Stimulated activated CD4-positive, alpha-beta T cell treated with anti-CD3 and anti-CD28 coated beads, Interleukin-4, amount 100 ng/mL, for 4 hours (primary cell): ENCODE data around the gene DNASE2B.

Source experiments
- DNase-seq, 2 experiments: peaks; one replicate each; pipeline ENCODE4 v3.0.0-alpha.2; 2020

The DNASE2B gene, protein sequence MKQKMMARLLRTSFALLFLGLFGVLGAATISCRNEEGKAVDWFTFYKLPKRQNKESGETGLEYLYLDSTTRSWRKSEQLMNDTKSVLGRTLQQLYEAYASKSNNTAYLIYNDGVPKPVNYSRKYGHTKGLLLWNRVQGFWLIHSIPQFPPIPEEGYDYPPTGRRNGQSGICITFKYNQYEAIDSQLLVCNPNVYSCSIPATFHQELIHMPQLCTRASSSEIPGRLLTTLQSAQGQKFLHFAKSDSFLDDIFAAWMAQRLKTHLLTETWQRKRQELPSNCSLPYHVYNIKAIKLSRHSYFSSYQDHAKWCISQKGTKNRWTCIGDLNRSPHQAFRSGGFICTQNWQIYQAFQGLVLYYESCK

DNA sequence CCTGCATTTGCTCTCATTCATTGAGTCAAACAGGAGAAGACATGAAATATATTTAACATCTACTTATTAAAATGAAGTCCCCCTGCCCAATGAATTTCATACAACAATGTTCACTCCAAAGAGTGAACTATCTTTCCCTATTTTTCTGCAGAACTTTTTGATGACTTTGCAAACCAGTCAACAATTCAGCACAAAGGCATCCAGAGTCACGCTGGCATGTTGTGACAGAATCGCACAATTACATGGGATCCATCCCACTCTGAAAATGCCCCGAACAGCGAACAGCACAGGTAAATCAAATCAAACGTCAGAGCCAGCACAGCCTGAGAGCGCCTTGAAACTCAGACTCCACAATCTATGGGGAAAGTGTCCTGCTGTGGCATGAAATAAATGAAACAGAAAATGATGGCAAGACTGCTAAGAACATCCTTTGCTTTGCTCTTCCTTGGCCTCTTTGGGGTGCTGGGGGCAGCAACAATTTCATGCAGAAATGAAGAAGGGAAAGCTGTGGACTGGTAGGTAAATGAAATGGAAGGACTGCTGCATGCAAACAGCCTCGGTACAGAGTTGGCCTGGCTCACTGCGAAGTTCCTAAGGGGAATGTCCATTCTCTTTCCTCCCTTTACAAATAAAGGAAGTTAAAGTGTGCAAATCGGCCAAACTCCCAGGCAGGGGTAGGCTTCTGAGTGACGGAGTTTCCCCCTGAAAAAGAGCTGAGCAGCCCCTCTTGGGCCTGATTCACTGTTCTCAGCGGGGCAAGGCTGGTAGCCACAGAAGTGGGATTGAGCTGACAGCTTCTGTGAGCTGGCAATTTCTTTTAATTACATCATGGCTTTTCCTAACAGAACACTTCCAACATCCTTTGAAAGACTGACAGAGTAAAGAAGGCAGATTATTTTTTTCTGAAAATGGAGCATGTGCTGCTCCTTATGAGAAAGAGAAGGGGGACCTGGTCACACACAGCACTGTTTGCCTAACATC, at the start of gene DNASE2B:
TSS of gene DNASE2B (plus strand) at position 310 of the 981 bp plus-strand sequence. CDS start at position 391, 81 bp downstream.
- DNase-seq = no peak

- DNase-seq = no peak
Observed at GRCh38 chr1:84348759-84349158, 49.5 kb upstream of the DNASE2B start.

- no peak for DNase-seq
Observed at GRCh38 chr1:84350104-84350503, 48.2 kb upstream of the DNASE2B start.

DNA sequence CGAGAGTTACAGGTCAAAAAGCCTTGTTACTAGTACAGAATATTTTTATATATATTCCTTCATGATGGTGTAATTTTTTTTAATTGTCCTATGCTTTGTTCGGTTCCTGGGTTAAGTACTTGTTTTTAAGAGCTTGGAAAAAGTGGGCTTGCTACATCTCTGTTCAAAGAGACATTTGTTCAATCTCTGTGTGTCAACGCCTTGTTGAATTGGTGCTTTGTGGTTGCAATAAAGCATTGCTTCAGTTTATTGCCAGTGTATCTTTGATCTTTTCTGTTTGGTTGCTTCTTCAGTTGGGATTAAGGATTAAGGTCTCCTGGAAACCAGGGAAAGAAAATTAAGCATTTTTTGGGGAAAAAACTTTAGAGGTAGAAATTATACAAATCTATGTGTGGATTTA, 47.7 kb upstream of the DNASE2B start:
- DNase-seq = no peak

DNA sequence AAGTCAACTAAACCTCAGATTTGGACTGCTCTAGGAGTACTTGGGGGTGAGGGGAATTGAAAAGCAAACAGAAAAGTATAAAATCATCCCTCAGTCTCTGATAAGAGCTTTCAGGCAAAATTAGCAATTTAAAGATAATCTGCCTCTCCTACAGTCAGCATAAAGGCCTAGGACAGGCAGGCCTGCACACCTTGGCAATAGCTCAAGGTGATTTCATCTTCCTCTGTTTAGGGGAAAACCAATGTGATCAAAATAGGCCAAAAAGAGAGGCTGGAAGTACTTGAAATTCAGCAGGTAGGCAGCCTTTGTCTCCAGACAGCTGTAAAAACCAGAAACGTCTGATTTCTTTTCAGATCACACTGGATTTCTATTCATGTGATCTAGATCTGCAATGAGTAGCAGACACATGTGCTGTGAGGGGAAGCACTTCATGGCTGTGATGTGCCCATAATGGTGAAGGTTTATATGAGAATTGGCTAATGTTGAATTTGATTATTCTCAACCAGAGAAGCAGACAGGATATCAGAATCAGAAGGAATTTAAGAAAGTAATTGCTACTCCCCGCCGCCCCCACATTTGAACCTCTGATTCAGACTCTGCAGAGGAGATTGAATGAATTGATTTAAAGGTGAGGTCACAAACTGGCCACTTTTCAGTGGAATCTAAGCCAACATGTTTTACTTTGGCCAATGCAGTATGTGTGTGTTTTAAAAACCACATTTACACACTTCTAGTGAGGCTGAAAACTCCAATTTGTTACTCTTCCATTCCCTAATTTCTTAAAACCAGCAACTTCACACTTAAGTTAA, 45.8 kb upstream of the DNASE2B start:
- no peak for DNase-seq

- DNase-seq = no peak
Observed at GRCh38 chr1:84353695-84354094, 44.6 kb upstream of the DNASE2B start.

DNA sequence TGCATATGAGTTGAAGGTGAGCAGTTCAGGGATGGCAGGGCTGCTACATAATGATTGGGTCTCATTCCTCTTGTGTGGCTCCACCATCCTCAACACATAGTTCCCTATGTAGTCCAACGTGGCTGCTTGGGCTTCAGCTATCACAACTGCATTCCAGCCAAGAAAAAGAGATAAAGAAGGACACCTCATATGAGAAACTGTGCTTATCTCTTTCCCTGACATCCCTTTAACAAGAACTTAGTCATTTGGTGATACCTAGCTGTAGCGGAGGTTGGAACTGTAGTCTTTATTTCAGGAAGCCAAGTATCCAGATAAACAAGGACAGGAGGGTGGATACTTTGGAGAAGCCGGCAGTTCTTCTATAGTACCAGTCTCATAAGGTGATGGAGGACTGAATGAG, 42.7 kb upstream of the DNASE2B start:
- no peak for DNase-seq

- DNase-seq = no peak
Observed at GRCh38 chr1:84356881-84357280, 41.4 kb upstream of the DNASE2B start.

DNA sequence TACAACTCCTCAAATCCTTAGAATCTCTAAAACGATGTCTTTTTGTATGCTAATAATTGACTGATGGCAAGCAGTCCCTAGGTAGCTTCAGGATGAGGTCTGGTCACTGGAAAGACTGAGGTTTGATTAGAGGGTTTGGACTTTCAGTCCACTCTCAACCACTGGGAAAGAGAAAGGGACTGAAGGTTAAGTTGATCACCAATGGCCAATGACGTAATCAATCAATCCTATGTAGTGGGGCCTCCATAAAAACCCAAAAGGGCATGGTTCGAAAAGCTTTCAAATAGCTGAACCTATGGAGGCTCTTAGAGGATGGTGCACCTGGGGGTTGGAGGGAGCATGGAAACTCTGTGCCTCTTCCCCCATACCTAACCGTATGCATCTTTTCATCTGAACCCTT, 39.6 kb upstream of the DNASE2B start:
- no peak for DNase-seq

GRCh38 chr1:84360316-84360715, 38.0 kb upstream of the DNASE2B start:
- no peak for DNase-seq

GRCh38 chr1:84361796-84362195, 36.5 kb upstream of the DNASE2B start:
- no peak for DNase-seq

GRCh38 chr1:84363019-84363418, 35.3 kb upstream of the DNASE2B start:
- DNase-seq = no peak

DNA sequence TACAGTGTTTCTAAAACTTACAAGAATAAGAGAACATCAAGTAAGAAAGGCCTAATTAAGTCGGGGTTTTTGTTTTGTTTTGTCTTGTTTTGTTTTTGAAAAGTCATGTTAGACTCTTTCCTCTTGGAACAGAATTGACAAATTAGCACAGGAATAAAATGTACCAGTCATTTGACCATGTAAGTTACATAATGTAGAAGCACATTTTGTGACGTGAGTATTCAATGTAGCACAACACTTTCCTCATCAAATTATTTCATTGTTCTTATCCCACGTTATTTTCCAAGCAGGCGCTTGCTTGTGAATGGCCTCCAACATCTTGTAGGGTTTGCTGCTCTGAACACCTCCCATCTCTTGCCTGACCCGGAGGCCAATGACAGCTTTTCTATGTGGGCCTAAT, 34.7 kb upstream of the DNASE2B start:
- no peak for DNase-seq

- DNase-seq = peak in 1 of 2 experiments; percentile 13
Observed at GRCh38 chr1:84365225-84366221, 32.8 kb upstream of the DNASE2B start.

DNA sequence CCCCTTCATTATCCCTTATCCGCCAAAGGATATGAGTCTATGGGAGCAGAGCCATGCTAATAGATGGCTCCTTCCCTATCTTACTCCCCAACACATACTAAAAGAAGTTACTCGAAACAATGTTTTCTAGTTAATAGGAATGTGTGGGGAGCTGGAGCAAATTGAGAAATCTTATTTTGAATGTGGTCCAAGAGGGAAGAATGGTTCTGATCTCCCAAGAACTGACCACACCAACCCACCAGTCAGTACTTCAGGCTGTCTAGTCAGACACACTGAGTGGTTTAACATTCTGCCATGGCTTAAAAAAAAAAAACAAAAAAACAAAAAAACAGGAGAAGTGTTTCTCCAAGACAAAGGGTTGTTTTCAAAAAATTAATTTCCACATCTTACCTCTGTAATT, 31.5 kb upstream of the DNASE2B start:
- DNase-seq = no peak

DNA sequence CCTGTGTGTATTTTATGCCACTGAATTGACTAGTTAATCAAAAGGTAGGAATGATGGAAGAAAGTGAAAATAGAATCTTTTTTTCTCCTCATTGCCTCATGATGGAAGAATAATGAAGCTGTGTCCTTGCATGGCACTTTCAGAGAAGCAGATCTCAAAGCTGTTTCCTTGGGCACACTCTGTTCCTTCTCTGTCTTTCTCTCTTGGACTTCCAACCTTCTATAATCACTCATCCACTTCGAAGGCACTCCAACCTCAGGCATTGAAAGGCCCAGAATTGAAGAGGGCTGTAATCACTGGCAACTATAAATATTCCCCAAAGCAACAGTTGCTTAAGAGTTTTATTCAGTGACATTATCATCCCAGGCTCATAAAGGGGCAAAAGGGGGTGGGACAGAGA, 31.1 kb upstream of the DNASE2B start:
- DNase-seq = no peak

- DNase-seq = no peak
Observed at GRCh38 chr1:84368441-84368840, 29.8 kb upstream of the DNASE2B start.

DNA sequence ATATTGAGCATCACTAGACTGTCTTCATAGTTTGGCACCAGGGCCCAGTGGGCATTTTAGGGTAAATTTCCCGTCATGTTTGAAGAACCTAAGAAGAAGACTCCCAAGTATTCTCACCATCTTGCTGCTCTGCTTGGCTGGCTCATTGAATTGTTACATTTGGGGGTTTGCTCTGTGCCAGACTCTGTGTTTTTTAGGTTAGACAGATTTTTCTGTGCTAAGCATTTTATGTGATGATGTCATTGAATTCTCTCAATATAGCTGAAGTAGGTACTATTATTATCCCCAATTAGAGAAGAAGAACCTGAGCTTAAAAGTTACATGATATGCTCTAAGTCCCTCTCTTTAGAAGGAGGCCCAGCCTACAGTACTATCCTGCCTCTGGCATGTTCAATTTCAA, 28.0 kb upstream of the DNASE2B start:
- no peak for DNase-seq

DNA sequence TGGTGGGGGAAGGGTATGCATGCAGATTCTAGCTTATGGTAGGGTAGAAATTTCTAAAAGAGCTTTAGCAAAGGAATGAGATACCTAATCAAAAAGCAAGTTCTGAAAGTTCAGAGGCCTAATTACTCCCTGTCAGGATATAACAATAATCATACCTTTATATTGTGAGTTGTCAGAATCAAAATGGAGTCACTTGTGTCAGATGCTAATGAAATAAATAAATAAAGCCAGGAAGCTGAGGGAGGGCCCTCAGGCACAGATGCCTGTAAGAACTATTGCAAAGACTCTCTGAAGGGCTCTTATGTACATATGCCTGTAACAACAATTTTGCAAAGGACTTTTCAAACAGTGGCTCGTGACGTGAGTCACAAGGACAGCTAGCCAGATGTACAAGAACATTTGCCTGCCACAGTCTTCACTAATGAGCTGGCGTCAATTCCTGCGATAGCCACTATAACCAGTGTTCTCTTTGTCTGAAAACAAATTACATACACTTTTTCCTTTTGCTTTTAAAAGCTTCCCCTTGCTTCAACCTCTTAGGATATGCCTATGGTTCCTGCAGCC, 27.4 kb upstream of the DNASE2B start:
- DNase-seq = no peak

DNA sequence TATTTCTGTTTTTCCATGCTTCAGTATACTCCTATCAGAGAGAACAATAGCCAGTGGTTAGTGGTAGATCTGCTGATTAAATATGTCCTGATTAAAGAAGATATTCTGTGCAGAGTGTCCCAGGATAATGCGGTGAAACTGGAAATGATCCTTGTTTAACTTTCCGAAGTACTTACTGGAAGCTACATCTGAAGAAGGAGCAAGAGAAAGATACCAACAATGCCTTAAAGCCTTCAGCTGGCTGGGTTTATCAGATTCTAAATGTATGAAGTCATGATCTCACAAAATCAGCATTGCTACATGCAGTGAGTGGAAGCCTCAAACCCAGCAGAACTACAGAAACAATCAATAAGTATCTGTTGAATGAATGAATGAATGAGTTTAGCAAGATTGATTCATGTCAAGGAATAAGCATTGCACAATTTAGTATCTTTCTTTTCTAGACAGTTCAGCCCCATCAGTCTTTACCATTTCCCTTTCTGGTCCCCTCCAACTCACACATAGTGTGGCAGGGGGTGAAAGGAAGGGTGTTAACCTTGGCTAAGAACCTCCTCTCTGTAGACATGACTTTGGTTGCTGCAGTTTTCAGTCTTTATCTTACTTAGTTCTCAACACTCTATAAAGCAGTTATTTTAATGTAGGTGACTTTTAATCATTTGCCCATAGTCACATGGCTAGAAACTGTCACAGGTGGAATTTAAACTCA, 24.7 kb upstream of the DNASE2B start:
- no peak for DNase-seq
